GM19099 (cell line): ENCODE results near the gene SVOP.

Source experiments
- POLR2A ChIP-seq: IDR thresholded peaks from 3 replicates; pipeline ENCODE4 v1.6.1; 2011; ENCODE audit warnings: low read depth; ENCODE audit not compliant: insufficient read length; ENCODE audit errors: extremely low read depth

Gene SVOP

DNA sequence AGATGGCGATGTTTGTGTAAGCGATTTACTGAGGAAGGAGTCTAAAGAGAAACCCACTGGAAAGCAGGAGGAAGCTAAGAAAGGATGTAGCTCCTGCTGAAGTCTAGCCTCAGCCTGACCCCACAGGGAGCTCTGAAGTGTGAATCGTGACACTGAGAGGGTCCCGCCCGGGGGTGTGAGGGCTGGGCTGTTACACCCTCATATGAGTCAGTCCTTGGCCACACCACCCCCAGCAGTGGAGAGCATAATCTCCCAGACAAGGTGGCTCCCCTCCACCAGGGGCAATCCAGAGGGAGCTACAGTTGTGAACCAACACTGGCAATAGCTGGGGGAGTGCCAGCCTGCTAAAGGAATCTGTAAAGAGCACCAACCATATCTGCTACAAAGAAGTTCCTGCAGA is 31.5 kb downstream of the SVOP start:
- no peak for TF ChIP-seq POLR2A

DNA sequence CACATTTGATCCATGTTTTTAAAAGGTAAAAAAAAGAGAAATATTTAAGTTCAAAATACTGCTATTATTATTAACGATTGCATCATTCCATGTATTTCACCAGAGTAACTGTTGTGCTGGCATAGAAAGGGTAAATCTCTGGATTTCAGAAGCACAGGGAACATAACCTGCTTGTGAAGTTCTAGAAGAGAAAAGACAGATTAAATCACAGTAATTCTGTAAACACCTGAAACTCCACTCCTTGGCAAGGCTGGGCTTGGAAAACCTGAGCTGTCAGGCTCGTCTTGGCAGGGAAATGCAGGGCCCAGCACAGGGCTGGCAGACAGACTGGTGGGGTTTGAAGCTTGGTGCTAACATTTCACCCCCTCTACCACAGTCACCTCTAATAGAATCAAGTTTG is 35.1 kb downstream of the SVOP start:
- no peak for TF ChIP-seq POLR2A

DNA sequence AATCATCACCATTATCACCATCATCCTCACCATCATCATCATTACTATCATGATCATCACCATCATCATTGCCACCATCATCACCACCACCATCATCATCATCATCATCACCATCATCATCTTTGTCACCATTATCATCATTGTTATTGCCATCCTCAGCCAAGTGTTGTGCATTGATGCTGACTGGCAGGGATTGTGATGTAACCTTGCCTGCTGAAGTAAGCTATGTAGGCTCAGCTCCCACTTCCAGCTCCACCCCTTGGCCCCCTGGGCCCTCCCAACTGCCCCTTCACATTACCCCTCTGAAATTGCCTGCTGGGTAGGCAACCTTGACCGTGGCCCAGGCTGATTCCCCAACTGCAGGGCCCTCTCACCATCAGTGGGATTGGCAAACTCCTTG is 37.6 kb downstream of the SVOP start:
- no peak for TF ChIP-seq POLR2A

GRCh38 chr12:108982621-108983219 is 38.1 kb downstream of the SVOP start:
- TF ChIP-seq POLR2A: no peak

DNA sequence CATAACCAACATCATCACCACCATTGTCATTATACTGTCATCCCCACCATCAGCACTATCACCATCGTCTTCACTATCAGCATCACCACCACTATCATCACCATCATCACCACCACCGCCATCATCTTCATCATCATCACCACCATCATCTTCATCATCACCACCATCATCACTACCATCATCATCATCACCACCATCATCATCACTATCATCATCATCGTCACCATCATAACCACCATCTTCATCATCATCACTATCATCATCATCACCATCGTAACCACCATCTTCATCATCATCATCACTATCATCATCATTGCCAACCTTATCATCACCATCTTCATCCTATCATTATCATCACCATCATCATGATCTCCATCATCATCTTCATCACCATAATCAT is 39.0 kb downstream of the SVOP start:
- TF ChIP-seq POLR2A: no peak

GRCh38 chr12:108980831-108981618 is 39.8 kb downstream of the SVOP start:
- no peak for TF ChIP-seq POLR2A

DNA sequence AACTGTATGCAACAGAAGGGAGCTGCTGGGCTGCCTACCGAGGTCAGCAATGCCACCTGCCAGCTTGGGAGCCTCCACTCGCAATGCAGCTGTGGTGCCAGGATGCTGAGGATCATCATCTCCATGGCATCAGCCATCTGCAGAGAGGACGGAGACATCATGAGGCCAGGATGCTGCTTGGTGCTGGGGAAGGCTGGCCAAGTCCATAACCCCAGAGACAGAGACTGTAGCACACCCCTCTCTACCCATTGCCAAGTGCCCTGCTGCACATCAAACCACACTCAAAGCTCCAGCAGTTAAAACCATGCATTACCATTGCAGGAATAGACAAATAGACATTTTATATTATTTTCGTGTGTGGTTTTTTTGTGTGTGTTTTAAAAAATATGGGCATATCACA is 43.5 kb downstream of the SVOP start:
- TF ChIP-seq POLR2A: no peak

GRCh38 chr12:108975024-108975593 is 45.8 kb downstream of the SVOP start:
- TF ChIP-seq POLR2A: no peak

DNA sequence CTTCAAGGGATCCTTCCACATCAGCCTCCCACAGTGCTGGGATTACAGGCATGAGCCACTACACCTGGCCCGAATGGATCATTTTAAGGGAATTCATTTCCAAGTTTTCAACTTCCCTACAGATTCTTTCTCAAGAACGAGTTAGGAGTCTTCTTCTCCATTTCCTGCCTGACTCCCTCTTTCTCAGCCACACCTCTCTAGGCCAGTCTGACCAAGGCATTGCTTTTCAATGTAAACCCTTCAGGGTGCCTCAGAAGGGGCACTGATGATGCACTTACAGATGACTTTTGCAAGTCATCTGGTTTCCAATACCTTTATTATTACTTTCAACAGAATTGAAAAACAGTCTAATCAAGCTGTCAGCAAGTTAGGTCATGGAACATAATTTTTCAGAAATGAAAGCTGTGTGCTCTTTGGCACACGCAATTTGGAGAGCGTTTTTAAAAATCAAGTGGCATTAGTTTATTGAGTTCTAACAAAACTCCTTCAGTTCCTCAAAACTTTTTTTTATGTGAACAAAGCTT is 47.2 kb downstream of the SVOP start:
- no peak for TF ChIP-seq POLR2A

DNA sequence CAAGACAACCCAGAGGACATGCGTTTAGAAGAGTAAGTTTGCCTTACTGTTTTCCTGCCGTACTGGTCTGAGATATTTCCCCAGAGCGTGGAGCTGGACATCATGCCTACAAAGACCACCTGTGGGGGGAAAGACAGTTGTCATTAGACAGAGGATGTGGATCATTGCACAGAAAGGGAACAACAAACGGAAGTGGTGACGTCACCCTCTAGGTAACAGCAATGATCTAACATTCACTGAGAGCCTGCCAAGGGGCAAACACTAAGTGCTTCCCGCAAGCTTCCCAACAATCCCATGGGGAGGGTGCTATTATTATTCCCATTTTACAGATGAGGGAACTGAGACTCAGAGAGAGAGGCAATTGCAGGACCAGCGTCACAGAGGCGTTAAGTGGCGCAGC is 48.5 kb downstream of the SVOP start:
- TF ChIP-seq POLR2A: no peak

- no peak for TF ChIP-seq POLR2A
Observed at GRCh38 chr12:108969622-108970021, 51.2 kb downstream of the SVOP start.

GRCh38 chr12:108967869-108968540 is 52.9 kb downstream of the SVOP start:
- TF ChIP-seq POLR2A: no peak

- TF ChIP-seq POLR2A: no peak
Observed at GRCh38 chr12:108966378-108967151, 54.3 kb downstream of the SVOP start.

DNA sequence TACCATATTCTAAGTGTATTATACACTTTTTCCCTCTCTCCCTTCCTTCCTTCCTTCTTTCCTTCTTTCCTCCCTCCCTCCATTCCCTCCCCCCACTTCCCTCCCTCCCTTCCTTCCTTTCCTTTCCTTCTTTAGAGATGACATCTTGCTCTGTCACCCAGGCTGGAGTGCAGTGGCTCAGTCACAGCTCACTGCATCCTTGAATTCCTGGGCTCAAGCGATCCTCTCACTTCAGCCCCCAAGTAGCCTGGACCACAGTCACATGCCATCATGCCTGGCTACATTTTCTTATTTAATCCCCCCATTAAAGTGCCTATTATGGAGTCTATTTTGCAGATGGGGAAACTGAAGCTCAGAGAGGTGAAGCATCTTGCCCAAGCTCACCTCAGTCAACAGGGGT is 55.0 kb downstream of the SVOP start:
- TF ChIP-seq POLR2A: no peak
